ENCODE data around the gene MYRFL.

- TF ChIP-seq, protein P1, sequence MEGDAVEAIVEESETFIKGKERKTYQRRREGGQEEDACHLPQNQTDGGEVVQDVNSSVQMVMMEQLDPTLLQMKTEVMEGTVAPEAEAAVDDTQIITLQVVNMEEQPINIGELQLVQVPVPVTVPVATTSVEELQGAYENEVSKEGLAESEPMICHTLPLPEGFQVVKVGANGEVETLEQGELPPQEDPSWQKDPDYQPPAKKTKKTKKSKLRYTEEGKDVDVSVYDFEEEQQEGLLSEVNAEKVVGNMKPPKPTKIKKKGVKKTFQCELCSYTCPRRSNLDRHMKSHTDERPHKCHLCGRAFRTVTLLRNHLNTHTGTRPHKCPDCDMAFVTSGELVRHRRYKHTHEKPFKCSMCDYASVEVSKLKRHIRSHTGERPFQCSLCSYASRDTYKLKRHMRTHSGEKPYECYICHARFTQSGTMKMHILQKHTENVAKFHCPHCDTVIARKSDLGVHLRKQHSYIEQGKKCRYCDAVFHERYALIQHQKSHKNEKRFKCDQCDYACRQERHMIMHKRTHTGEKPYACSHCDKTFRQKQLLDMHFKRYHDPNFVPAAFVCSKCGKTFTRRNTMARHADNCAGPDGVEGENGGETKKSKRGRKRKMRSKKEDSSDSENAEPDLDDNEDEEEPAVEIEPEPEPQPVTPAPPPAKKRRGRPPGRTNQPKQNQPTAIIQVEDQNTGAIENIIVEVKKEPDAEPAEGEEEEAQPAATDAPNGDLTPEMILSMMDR (IDR thresholded peaks at IDR 0.05; ENCODE audit: low read length) = no peak
- no peak for TF ChIP-seq EZH2 (IDR thresholded peaks at IDR 0.05; ENCODE audit: borderline replicate concordance, low read length)
Observed at GRCh38 chr12:69837191-69837590, 12.2 kb downstream of the MYRFL start.

Measured in OCI-LY1 (cell line).